Stimulated activated CD4-positive, alpha-beta T cell treated with anti-CD3 and anti-CD28 coated beads, Interleukin-4, amount 100 ng/mL, for 48 hours (primary cell): ENCODE measurements around the gene TGFBR3.
A peak's percentile ranks its signal among the peaks of the same experiment; 100 is the strongest.

Source experiments
- DNase-seq, 2 donors: peaks; one replicate each; pipeline ENCODE4 v3.0.0-alpha.2; 2020; ENCODE audit warnings: low read depth in 2 of 2

TGFBR3 gene

DNA sequence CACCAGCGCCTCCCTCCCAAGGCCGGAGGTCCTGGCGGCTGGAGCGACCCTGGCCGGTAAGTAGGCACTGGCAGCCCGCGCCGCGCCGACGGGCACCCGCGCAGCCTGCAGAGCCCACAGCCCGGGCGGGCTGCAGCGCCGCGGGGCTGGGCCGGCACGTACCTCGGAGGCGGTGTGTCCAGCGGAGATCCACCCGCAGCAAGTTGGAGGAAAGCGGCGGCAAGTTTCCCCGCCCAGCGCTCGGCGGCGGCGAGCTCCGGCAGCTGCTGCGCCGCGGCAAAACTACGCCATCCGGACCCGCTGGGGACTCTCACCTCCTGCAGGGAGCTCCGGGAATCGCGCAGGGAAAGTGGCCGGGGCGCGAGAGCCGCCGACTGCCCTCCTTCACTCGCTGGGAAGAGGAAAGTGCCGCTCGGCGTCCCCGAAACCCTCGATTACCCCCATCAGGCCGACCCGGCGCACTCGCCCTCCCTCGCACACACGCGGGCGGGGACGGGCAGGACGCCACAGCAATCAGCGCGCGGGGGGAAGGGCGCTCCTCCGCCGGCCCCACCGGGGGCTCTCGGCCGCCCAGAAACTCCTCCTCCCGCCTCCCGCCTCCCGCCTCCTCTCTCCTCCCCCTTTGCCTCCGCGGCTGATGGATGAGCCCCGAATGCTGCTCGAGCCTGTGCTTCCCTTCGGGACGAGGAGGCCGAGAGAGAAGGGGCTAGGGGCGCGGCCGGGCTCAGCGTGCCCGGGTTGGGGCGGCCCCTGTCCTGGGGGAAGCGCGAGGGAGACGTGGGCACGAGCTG is at the start of gene TGFBR3:
TSS of gene TGFBR3 (minus strand) at position 436 of the 791 bp plus-strand sequence. CDS start 24,620 bp downstream, outside the sequence.
- peak; percentile 61 to 74 for DNase-seq

DNA sequence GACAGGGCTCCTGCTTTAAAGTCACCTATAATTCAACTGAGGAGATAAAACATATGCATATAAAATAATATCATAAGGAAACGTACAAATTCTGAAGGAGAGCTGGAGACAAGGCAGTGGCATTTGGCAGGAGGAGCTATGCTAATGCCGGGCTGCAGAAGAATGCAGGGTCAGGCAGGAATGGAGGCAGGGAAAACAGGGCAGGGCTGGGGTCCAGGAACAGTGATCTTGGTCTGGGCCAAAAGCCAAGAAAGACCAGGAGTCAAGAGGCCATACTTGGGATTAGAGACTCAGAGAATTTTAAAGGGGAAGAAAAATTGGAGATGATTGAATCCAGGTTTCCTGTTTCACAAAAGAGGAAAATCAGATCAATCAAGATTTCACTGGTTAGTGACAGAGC is 43.3 kb upstream of the TGFBR3 start:
- DNase-seq: no peak

GRCh38 chr1:91928026-91928425 is 42.1 kb upstream of the TGFBR3 start:
- DNase-seq: no peak

DNA sequence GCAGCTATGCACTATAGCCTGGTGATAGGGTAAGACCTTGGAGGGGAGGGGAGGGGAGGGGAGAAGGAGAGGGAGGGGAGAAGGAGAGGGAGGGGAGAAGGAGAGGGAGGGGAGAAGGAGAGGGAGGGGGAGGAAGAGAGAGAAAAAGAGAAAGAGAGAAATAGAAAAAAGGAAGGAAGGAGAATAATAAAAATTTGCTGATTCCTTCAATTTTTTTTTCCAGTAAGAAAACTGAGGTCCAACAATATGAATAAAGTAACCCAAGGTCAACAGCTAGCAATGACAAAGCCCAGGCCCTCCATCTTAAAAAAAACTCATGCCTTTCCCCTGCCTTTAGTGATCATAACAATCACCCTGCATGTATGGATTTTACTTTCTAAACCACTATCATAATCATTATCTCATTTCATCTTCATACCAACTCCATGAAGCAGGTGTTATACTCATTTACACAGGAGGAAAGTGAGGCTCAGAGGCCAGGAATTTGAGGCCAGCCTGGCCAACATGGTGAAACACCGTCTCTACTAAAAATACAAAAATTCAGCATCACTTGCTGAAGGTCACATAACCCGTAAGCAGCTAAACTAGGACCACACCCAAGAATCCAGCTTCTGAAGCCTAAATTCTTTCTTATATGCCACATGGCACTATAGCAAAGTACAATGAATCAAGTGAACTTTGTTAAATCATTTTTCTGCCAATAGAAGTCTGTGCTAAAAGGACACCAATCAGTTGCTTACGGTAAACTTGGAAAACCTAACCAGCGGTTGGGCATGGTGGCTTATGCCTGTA is 39.9 kb upstream of the TGFBR3 start:
- no peak for DNase-seq

GRCh38 chr1:91924146-91924545 is 38.2 kb upstream of the TGFBR3 start:
- no peak for DNase-seq

DNA sequence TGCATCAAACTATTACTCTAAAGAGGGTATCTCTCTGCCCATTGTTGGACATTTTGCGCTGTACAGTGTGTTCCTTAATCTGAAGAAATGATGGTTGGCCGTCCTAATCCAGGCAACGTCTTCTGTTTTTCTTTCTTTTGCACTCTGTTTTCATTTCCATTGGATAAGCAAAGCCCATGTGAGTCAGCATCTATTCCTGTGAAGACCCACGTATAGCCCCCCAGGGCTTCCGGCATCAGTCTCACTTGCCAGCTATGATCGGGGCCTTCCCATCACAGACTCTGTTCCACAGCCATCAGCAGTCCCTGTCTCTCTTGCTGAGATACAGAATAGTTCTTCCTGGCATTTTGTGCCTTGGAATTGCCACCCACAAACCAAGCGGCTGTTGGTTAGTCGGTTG is 34.0 kb upstream of the TGFBR3 start:
- no peak for DNase-seq

DNA sequence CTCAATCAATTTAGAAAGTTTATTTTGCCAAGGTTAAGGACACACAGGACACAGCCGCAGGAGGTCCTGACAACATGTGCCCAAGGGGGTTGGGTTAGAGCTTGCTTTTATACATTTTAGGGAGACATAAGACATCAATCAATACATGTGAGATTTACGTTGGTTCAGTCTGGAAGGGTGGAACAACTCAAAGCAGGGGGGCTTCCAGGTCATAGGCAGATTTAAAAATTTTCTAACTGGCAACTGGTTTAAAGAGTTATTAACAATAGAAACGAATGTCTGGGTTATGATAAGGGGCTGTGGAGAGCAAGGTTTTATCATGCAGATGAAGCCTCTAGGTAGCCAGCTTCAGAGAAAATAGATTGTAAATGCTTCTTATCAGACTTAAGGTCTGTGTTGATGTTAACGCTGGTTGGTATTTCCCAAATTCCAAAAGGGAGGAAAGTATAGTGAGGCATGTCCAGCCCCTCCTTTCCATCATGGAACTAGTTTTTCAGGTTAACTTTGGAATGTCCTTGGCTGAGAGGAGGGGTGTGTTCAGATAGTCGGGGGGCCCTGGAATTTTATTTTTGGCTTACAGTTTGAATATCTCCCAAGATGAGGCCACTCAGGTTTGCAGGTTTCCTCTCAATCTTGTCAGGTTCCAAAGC is 31.0 kb upstream of the TGFBR3 start:
- DNase-seq: no peak

GRCh38 chr1:91916046-91916445 is 30.1 kb upstream of the TGFBR3 start:
- no peak for DNase-seq

DNA sequence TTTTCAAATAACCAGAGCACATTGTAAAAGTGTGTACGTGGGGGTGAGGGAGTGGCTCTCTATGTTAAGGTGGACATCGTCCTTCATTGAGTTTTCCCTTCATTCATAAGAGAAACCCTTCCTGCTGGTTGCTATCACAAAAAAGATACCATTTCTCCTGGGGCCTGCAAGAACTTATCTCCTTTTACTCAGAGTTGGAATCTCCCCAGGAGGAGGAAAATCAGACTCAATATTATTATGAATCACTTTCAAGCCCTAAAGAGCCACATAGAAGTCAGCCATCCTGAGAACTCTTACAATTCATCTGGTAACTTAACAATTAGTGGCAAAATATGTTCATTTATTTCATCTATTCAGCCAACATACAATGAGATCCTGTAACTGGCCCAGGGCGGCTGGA is 27.1 kb upstream of the TGFBR3 start:
- no peak for DNase-seq

GRCh38 chr1:91912266-91912665 is 26.3 kb upstream of the TGFBR3 start:
- no peak for DNase-seq

- no peak for DNase-seq
These were observed 15.3 kb upstream of the TGFBR3 start for GRCh38 chr1:91901231-91901630.

- DNase-seq: no peak
These were observed 14.6 kb upstream of the TGFBR3 start for GRCh38 chr1:91900562-91900961.

DNA sequence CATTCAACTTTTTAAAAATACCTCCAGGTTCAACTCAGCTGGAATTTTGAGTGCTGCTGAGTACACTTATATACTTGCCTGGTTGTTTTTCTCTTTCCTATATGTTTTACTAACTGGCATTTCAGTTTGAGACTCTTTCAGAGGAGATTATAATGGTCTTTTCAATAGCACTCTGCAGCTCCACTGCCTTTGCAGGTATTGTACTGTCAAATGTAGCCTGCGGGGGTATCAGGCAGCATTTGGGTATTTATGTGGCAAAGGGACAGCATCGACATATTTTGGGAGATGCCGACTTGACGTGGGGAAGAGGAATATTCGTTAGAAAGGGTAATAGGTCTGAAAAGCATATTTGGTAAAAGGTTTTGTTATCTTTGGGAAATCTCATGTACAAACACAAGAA is 11.1 kb upstream of the TGFBR3 start:
- no peak for DNase-seq

- DNase-seq: no peak
These were observed 10.0 kb upstream of the TGFBR3 start for GRCh38 chr1:91895832-91896556.

DNA sequence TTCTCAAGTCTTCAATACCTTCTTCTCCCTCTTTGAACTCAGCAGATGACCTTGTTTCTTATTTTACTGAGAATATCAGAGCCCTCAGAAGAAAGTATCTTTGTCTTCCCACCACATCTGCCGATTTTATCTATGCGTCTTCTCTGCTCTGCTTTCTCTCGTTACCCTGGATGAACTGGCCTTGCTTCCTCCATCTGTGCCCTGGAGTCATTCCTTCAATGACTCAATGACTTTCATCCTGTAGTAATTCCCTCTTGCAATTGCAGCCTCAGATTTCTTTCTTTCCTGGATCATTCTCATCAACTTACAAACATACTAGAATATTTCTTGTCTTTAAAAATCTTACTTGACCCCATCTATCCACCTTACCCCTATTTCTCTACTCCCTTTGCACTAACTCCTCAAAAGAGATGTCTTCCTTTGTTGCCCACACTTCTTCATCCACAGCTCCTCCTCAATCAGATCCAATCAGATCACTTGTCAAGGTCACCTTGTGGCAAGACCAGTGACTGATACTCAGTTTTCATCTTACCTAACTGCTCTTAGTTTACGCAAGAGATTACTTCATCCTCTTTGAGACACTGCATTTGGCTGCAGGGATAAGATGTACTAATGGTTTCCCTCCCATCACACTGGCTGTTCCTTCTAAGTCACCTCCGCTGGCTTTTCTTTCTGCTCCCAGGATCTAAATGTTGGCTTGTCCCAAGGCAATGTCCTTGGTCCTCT is 8.2 kb upstream of the TGFBR3 start:
- no peak for DNase-seq

GRCh38 chr1:91891969-91892368 is 6.0 kb upstream of the TGFBR3 start:
- no peak for DNase-seq

- no peak for DNase-seq
These were observed 5.5 kb upstream of the TGFBR3 start for GRCh38 chr1:91891454-91891853.

- no peak for DNase-seq
These were observed 3.9 kb upstream of the TGFBR3 start for GRCh38 chr1:91889717-91890459.

DNA sequence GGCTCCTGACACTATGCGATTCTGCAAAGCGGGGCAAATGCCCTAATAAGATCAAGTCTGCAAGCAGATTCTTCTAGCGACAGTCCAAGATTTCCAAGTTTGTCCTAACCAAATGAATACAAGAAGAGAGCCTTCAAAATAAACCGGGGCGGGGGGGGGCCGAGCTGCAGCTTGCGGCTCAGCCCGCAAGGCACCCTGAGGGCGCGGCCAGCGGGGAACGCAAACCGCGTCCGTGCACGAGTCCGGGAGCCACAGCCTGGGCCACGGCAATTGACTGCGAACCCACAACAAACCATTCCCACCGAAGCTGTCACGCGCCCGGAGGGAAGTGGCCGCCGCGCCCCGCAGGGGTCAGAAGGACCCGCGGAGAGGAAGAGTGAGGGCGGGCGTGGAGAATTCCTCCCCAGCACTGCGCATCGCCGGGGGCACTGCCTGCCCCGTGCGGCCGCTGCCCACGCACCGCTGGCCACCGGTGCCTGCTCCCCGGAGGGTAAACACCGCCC is 687 bp downstream of the TGFBR3 start:
- no peak for DNase-seq

GRCh38 chr1:91884459-91885212 is 1.3 kb downstream of the TGFBR3 start:
- peak; percentile 29 to 42 for DNase-seq
